Measurements from ENCODE around the gene DNAH17. TPM values are rescaled to one million over a fixed set of nuclear protein-coding genes. Genes with fewer than 3 reads are reported as not detected.
"Not testable (repeated sequence)": the region's sequence is repeated elsewhere in the genome, so short reads cannot be mapped to it uniquely, and the experiment has no call there.

The DNAH17 gene
- total RNA-seq, 1 donor from 2014 or later = not detected

- DNase-seq = no peak
- no peak for ATAC-seq
- intact Hi-C loops (cut with micrococcal nuclease) = no loop called here
Measured at GRCh38 chr17:78473951-78474613, 103.1 kb downstream of the DNAH17 start.

- ATAC-seq (no peak), DNase-seq (no peak)
- intact Hi-C loops (cut with micrococcal nuclease) = no loop called here
Measured at GRCh38 chr17:78472035-78472905, 104.9 kb downstream of the DNAH17 start.

DNA sequence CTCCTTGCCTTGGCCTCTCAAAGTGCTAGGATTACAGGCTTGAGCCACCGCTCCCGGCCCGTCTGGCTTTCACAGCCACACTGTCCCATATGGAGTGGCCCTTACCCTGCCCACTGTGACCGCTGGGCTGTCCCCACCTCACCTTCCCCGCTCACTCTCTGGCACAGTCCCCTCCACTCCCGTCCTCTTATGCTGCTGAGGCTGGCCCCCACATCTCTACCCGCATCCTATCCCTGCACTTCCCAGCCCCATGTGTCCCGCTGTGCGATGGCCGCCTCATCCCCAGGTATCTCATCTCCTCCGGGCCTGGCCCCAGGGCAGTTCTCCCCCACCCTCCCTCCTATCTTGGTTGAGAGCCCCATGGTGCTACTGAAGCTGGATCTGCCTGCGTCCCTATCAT, 105.6 kb downstream of the DNAH17 start:
- intact Hi-C loops (cut with micrococcal nuclease) = no loop called here
- no peak for ATAC-seq
- DNase-seq = no peak

DNA sequence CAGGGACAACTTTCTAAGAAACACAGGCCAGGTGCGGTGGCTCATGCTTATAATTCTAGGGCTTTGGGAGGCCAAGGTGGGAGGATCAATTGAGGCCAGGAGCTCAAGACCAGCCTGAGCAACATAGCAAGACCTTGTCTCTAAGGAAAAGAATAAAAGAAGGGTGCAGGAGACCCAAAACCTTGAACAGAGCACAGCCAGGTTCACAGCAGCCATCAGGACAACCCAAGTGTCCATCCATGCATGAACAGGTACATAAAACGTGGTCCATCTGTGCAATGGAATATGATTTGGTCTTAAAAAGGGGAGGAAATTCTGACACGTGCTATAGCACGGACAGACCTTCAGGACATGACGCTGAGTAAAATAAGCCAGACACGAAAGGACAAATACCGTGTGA, 107.8 kb downstream of the DNAH17 start:
- no peak for DNase-seq
- intact Hi-C loops (cut with micrococcal nuclease) = no loop called here
- no peak for ATAC-seq

DNA sequence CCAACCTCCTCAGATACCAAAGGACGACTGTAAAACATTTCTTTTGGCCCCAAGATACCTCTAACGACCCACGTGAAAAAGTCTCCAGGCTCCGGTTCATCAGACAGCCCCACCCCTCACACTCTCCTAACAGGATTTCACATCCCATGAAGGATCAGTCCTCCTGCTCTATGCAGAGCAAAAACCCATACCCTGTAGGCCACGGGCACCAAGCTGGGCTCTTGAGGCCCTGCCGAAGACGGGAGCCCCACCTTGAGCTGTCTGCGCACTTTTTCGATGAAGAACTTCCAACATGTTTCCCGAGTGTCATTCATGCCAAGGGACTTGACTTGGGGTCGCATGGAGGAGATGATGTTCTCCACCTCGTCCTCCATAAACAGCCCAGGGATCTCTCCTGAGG, 108.8 kb downstream of the DNAH17 start:
- intact Hi-C loops (cut with micrococcal nuclease) = no loop called here
- DNase-seq = no peak
- ATAC-seq = no peak

GRCh38 chr17:78466786-78467715, 110.1 kb downstream of the DNAH17 start:
- ATAC-seq = no peak
- intact Hi-C loops (cut with micrococcal nuclease) = no loop called here
- no peak for DNase-seq

- DNase-seq; intact Hi-C loops (cut with micrococcal nuclease): not testable (repeated sequence)
- peak; percentile 20 for ATAC-seq
Measured at GRCh38 chr17:78466109-78466785, 110.9 kb downstream of the DNAH17 start.

DNA sequence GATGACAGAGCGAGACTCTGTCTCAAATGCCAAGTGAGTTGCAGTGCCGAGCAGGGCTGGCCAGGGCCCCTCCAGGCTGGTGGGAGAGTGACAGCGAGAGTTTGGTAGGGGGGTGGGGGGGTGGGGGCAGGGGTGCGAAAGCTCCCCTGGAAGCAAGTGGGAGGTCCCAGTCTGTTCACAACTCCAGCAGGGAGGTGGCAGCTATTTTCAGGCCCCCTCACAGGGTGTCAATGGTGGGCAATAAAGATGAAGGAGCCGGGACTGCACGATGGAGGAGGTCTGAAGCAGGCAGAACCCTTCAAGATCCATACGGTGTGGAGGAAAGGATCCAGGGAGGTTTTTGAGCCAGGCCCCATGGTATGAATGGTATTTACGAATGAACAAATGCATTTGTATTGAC, 115.0 kb downstream of the DNAH17 start:
- no peak for DNase-seq
- intact Hi-C loops (cut with micrococcal nuclease) = no loop called here
- no peak for ATAC-seq

GRCh38 chr17:78461799-78462053, 115.5 kb downstream of the DNAH17 start:
- DNase-seq (no peak), ATAC-seq (no peak)
- intact Hi-C loops (cut with micrococcal nuclease) = no loop called here

GRCh38 chr17:78460951-78461798, 116.0 kb downstream of the DNAH17 start:
- no peak for ATAC-seq
- DNase-seq = no peak
- intact Hi-C loops (cut with micrococcal nuclease) = no loop called here

DNA sequence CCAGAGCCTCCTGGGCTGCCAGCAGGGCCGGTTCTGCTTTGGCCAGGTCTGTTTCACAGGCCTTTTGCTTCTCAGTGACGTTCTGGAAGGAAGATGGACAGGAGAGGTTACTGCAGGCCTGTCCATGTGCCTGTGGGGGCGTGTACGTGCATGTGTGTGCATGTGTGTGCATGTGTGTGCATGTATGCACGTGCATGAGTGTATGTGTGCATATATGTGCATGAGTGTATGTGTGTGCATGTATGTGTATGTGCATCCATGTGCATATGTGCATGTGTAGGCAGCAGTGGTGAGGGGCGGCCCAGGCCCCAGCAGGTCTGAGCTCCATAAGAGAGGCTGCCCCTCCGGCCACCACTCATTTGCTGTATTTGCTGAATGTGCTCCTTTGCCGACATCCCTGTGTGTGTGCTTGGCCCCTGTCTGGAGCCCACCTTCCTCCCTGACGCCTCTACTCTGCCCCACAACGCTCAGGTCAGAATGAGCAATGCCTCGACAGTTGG, 117.0 kb downstream of the DNAH17 start:
- intact Hi-C loops (cut with micrococcal nuclease) = no loop called here
- ATAC-seq (no peak), DNase-seq (no peak)

- DNase-seq = no peak
- no peak for ATAC-seq
- intact Hi-C loops (cut with micrococcal nuclease) = no loop called here
Measured at GRCh38 chr17:78459696-78460095, 117.5 kb downstream of the DNAH17 start.

- DNase-seq = no peak
- intact Hi-C loops (cut with micrococcal nuclease) = no loop called here
- no peak for ATAC-seq
Measured at GRCh38 chr17:78458736-78459335, 118.4 kb downstream of the DNAH17 start.

GRCh38 chr17:78458091-78458490, 119.1 kb downstream of the DNAH17 start:
- DNase-seq (no peak), ATAC-seq (no peak)
- intact Hi-C loops (cut with micrococcal nuclease) = no loop called here

- intact Hi-C loops (cut with micrococcal nuclease) = no loop called here
- DNase-seq (peak; percentile 18), ATAC-seq (no peak)
Measured at GRCh38 chr17:78454346-78454745, 122.8 kb downstream of the DNAH17 start.

GRCh38 chr17:78451753-78452152, 125.4 kb downstream of the DNAH17 start:
- DNase-seq (no peak), ATAC-seq (no peak)
- intact Hi-C loops (cut with micrococcal nuclease) = no loop called here

DNA sequence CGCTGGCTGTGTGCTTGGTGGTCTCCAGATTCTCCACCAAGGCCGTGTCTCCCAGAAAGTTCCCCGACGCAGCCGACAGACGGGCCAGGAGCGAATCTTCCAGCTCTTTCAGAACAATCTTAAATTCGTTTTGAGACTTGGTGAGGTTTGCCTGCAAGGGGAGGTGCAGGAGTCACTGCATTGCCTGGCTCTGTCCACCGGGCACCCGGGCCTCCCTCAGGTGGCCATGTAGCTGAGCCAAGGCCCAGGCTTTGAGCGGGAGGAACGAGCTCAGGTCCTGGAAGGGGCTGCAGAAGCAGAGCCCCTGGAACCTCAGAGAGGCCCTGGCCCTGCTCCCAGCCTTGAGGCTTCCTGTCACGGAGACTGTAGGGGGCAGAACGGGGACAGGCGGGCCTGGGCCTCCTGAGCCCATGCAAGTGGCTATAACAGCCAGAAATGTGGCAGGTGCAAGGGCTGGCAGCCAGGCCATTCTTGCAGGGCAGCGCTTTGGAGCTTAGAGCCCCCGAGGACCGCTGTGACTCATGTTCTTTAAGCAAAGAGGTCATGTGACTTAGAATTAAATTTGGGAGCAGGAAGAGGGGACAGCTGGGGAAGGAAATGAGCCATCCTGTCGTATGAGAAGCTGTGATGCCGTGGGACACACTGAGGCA, 126.4 kb downstream of the DNAH17 start:
- intact Hi-C loops (cut with micrococcal nuclease) = no loop called here
- no peak for DNase-seq
- ATAC-seq = no peak

Measured in left ventricle myocardium superior (tissue), 1 donor.